Endodermal cell (in vitro differentiated cells): ENCODE data around the gene SAP30. TPM values are rescaled to one million over a fixed set of nuclear protein-coding genes. Genes with fewer than 3 reads are reported as not detected.

ENCODE experiments used
- DNase-seq: peaks from one replicate; pipeline ENCODE4 v3.0.0-alpha.2; 2017
- H3K27ac ChIP-seq: 2 replicates; pipeline ENCODE4 v1.5.1; 2013; ENCODE audit warnings: mild to moderate bottlenecking, low read depth, low read length, moderate library complexity
- H3K27me3 ChIP-seq: 2 replicates; pipeline ENCODE4 v1.6.1; 2013; ENCODE audit warnings: mild to moderate bottlenecking, low read length, moderate library complexity; ENCODE audit not compliant: insufficient read depth, control insufficient read depth, poor library complexity, severe bottlenecking
- H3K36me3 ChIP-seq: 2 replicates; pipeline ENCODE4 v1.7.0; 2013; ENCODE audit warnings: mild to moderate bottlenecking, low read length, moderate library complexity; ENCODE audit not compliant: control insufficient read depth, insufficient read depth
- H3K4me1 ChIP-seq: one replicate; pipeline ENCODE4 v1.7.0; 2013; ENCODE audit warnings: low read length; ENCODE audit not compliant: control insufficient read depth, insufficient read depth
- H3K4me3 ChIP-seq: 2 replicates; pipeline ENCODE4 v1.5.1; 2013; ENCODE audit warnings: mild to moderate bottlenecking, low read length, moderate library complexity
- H3K9ac ChIP-seq: 2 replicates; pipeline ENCODE4 v1.6.1; 2013; ENCODE audit warnings: mild to moderate bottlenecking, low read length, moderate library complexity; ENCODE audit not compliant: poor library complexity, severe bottlenecking; ENCODE audit errors: extremely low read depth
- H3K9me3 ChIP-seq: 2 replicates; pipeline ENCODE4 v1.6.1; 2013; ENCODE audit warnings: mild to moderate bottlenecking, low read length, moderate library complexity; ENCODE audit not compliant: control insufficient read depth
- H3K27ac Mint-ChIP-seq: 2 replicates; pipeline ENCODE4 v1.8.0; 2020; ENCODE audit warnings: mixed read lengths
- H3K27me3 Mint-ChIP-seq: 2 replicates; pipeline ENCODE4 v1.8.0; 2021; ENCODE audit warnings: mild to moderate bottlenecking, mixed read lengths; ENCODE audit not compliant: insufficient read depth
- H3K36me3 Mint-ChIP-seq: 2 replicates; pipeline ENCODE4 v1.8.0; 2020; ENCODE audit warnings: low read depth, mixed read lengths
- H3K4me1 Mint-ChIP-seq: 2 replicates; pipeline ENCODE4 v1.8.0; 2020; ENCODE audit warnings: mixed read lengths
- H3K4me3 Mint-ChIP-seq: 2 replicates; pipeline ENCODE4 v1.8.0; 2020; ENCODE audit warnings: mild to moderate bottlenecking, moderate library complexity, mixed read lengths
- H3K9me3 Mint-ChIP-seq: 2 replicates; pipeline ENCODE4 v1.8.0; 2020; ENCODE audit warnings: mild to moderate bottlenecking, mixed read lengths
- WGBS, 2 experiments: methylation state at CpG; one replicate each; pipeline versions ENCODE4 v1.1.5 to v1.1.7; 2013; ENCODE audit warnings: missing lambda C conversion rate in 2 of 2, mixed read lengths in 1 of 2; ENCODE audit not compliant: insufficient coverage in 1 of 2, insufficient read length in 1 of 2; 5-methylcytosine and 5-hydroxymethylcytosine counted together
- total RNA-seq, 2 donors: library from RNA; stranded (reverse); fragmentation: NEBNext Ultra II Directional in 1 of 2; extraction: Animal tissue kit (Norgen Biotek cat#: 25700) in 1 of 2; gene quantifications; 2 replicates in 1 of 2; 3 replicates in 1 of 2; pipeline ENCODE4 v1.2.1, GENCODE V29; 2021
- TF ChIP-seq, protein P1 (sequence below): fragments of 200-600 bp; sonication (generic); conservative IDR thresholded peaks from 2 replicates; pipeline ENCODE4 v1.5.0; 2021; ENCODE audit warnings: antibody characterized with exemption, mild to moderate bottlenecking

Gene SAP30
- total RNA-seq, 2 donors from 2014 or later, result 8.7 to 10.8 TPM

DNA sequence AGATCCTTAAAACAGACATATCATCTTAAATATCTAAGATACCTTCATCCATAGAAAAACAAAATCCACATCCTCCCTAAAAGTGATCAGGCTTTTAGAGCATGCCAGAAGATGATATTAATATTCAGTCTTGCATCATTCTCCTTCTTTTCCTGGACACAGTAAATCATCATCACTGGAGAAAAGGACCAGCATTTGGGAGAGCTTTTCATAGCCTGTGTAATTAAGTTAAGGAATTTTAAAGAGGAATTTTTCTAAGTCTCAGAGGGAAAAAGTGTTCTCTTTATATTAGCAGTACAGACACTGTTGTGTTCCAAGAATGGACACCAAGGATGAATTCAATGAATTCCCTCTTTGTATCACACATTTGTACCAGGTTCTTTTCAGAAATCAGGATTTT is 27.5 kb downstream of the SAP30 start:
- Histone ChIP-seq H3K9me3 (no peaks in the 10 kb centered on the region), H3K27ac (no peak overlapping the region), H3K27me3 (no peaks in the 10 kb centered on the region), H3K36me3 (no peaks in the 10 kb centered on the region), H3K4me1 (no peaks in the 10 kb centered on the region), H3K4me3 (no peak overlapping the region), H3K9ac (no peak overlapping the region)
- Mint-ChIP-seq H3K9me3 (no peaks in the 10 kb centered on the region), H3K27me3 (no peaks in the 10 kb centered on the region), H3K27ac (no peak overlapping the region), H3K4me1 (no peaks in the 10 kb centered on the region), H3K36me3 (no peaks in the 10 kb centered on the region), H3K4me3 (no peak overlapping the region)
- DNase-seq, result no peak
- TF ChIP-seq, protein P1, sequence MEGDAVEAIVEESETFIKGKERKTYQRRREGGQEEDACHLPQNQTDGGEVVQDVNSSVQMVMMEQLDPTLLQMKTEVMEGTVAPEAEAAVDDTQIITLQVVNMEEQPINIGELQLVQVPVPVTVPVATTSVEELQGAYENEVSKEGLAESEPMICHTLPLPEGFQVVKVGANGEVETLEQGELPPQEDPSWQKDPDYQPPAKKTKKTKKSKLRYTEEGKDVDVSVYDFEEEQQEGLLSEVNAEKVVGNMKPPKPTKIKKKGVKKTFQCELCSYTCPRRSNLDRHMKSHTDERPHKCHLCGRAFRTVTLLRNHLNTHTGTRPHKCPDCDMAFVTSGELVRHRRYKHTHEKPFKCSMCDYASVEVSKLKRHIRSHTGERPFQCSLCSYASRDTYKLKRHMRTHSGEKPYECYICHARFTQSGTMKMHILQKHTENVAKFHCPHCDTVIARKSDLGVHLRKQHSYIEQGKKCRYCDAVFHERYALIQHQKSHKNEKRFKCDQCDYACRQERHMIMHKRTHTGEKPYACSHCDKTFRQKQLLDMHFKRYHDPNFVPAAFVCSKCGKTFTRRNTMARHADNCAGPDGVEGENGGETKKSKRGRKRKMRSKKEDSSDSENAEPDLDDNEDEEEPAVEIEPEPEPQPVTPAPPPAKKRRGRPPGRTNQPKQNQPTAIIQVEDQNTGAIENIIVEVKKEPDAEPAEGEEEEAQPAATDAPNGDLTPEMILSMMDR, result no peak

DNA sequence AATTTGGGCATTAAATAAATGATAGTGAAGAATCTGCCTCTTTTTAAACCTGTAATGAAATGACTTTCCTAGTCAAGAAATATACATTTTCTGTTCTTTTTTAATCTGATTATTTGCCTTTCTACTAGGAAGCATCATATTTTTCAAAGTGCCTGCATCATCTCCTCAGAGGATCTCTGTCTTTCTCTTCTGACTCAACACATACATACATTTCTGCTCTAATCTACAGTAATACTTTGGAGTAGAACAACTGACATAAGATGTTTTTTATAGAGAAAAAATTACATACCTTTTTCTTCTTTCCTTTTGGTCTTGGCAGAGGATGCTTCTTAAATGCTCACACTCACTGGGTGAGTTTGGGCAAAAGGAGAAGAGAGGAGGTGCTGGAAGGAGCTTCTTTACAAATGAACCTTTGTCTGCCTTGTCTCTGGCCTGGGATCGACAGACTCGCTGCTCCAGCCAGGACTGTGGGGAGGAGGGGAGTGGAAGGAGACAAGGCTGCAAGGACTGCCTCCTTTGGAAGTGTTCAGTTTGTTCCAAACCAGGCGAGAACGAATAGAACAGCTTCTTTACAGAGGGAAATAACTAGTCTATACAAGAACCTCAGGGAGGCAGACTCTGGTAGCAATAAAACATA is 28.1 kb downstream of the SAP30 start, which contains the start of gene SCRG1:
TSS of gene SCRG1 (minus strand) at position 338 of the 637 bp plus-strand sequence. CDS start 7,702 bp downstream, outside the sequence.
- WGBS, 2 experiments, result 63 to 100% methylated on average over 2 to 4 of the region's 4 CpGs
- TF ChIP-seq, protein P1, result no peak
- Mint-ChIP-seq H3K36me3 (no peaks in the 10 kb centered on the region), H3K27ac (no peak within 1 kb of the TSS), H3K27me3 (no peaks in the 10 kb centered on the region), H3K4me1 (no peaks in the 10 kb centered on the region), H3K4me3 (no peak within 1 kb of the TSS), H3K9me3 (no peaks in the 10 kb centered on the region)
- Histone ChIP-seq H3K9ac (no peak within 1 kb of the TSS), H3K27ac (no peak within 1 kb of the TSS), H3K4me3 (no peak within 1 kb of the TSS), H3K4me1 (no peaks in the 10 kb centered on the region), H3K9me3 (no peaks in the 10 kb centered on the region), H3K27me3 (no peaks in the 10 kb centered on the region), H3K36me3 (no peaks in the 10 kb centered on the region)
- no peak for DNase-seq

DNA sequence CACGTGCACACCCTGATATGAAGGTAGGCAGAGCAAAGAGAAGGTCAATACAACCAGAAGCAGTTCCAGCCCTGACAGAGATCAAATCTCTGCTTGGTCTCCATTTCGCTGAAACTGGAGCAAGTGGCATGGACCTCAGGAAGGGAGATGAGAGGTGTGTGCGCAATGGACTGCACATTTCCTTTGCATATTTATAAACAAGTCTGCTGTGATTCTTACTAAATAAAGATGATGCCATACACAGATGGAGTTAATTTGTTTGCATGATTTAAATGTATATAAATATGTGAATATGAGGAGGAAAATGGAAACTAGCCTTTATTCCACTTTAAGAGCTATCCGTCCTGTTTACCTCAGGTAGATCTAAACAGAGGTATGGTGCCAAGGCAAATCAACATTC is 30.3 kb downstream of the SAP30 start:
- Histone ChIP-seq H3K9ac (no peak overlapping the region), H3K4me3 (no peak overlapping the region), H3K9me3 (no peaks in the 10 kb centered on the region), H3K27me3 (no peaks in the 10 kb centered on the region), H3K27ac (no peak overlapping the region), H3K4me1 (no peaks in the 10 kb centered on the region), H3K36me3 (no peaks in the 10 kb centered on the region)
- Mint-ChIP-seq H3K4me3 (no peak overlapping the region), H3K36me3 (no peaks in the 10 kb centered on the region), H3K4me1 (no peaks in the 10 kb centered on the region), H3K27me3 (no peaks in the 10 kb centered on the region), H3K9me3 (no peaks in the 10 kb centered on the region), H3K27ac (no peak overlapping the region)
- WGBS, 2 experiments, result 95 to 100% methylated on average over 4 of the region's 4 CpGs
- no peak for DNase-seq
- TF ChIP-seq, protein P1, result no peak
